RWPE2 (cell line): ENCODE data around the gene PCGF3.

ENCODE experiments used
- ATAC-seq: fragments of 200-7000 bp; cut with Tn5 transposase; 3 replicates; pipeline ENCODE4 v1.9.1; 2021; ENCODE audit warnings: low read depth
- DNase-seq: peaks from one replicate; pipeline ENCODE4 v3.0.0-alpha.2; 2020; ENCODE audit warnings: low spot score
- H3K27ac ChIP-seq: fragments of 450-650 bp; 2 replicates; pipeline ENCODE4 v1.5.1; 2017; ENCODE audit warnings: mild to moderate bottlenecking; ENCODE audit not compliant: poor library complexity, severe bottlenecking
- H3K27me3 ChIP-seq: fragments of 250-450 bp; sonication (Bioruptor Pico); 2 replicates; pipeline ENCODE4 v1.5.1; 2021; ENCODE audit warnings: mild to moderate bottlenecking, moderate library complexity; ENCODE audit not compliant: insufficient read depth, poor library complexity, severe bottlenecking
- H3K36me3 ChIP-seq: fragments of 250-450 bp; sonication (Bioruptor Pico); 2 replicates; pipeline ENCODE4 v1.5.1; 2020; ENCODE audit warnings: low read depth, mild to moderate bottlenecking, moderate library complexity
- H3K4me1 ChIP-seq: fragments of 250-450 bp; sonication (Bioruptor Pico); 2 replicates; pipeline ENCODE4 v1.5.1; 2021; ENCODE audit warnings: mild to moderate bottlenecking, moderate library complexity; ENCODE audit not compliant: insufficient read depth, poor library complexity, severe bottlenecking
- H3K4me3 ChIP-seq: fragments of 250-450 bp; sonication (Bioruptor Pico); 2 replicates; pipeline ENCODE4 v1.5.1; 2021; ENCODE audit warnings: mild to moderate bottlenecking, moderate library complexity; ENCODE audit not compliant: severe bottlenecking
- H3K9me3 ChIP-seq: fragments of 250-450 bp; sonication (Bioruptor Pico); 2 replicates; pipeline ENCODE4 v1.5.1; 2021; ENCODE audit warnings: mild to moderate bottlenecking, moderate library complexity; ENCODE audit not compliant: severe bottlenecking
- CTCF ChIP-seq: fragments of 450-650 bp; IDR thresholded peaks from one replicate; pipeline ENCODE4 v1.5.1; 2017; ENCODE audit warnings: mild to moderate bottlenecking, moderate library complexity; ENCODE audit not compliant: poor library complexity, severe bottlenecking

PCGF3 gene

GRCh38 chr4:744212-744841 lies 38.7 kb downstream of the PCGF3 start:
- Histone ChIP-seq H3K27me3 (no peaks in the 10 kb centered on the region), H3K4me3 (no peak overlapping the region), H3K9me3 (no peaks in the 10 kb centered on the region), H3K4me1 (no peaks in the 10 kb centered on the region), H3K36me3 (peaks cover 22% of the 10 kb centered on the region), H3K27ac (no peak overlapping the region)
- peak; percentile 21; the same call in 2 of the 3 replicates for ATAC-seq
- DNase-seq = peak; percentile 59
- no peak for TF ChIP-seq CTCF

- H3K9me3 ChIP-seq = no peaks in the 10 kb centered on the region
- peaks cover 4% of the 10 kb centered on the region for H3K4me1 ChIP-seq
- peaks cover 32% of the 10 kb centered on the region for H3K36me3 ChIP-seq
- no peaks in the 10 kb centered on the region for H3K27me3 ChIP-seq
- no peak overlapping the region for H3K27ac ChIP-seq
- DNase-seq (no peak), ATAC-seq (no peak)
- no peak for TF ChIP-seq CTCF
- no peak overlapping the region for H3K4me3 ChIP-seq
Measured at GRCh38 chr4:747546-748170, 42.0 kb downstream of the PCGF3 start.

GRCh38 chr4:748461-748860 lies 42.8 kb downstream of the PCGF3 start:
- no peaks in the 10 kb centered on the region for H3K27me3 ChIP-seq
- ATAC-seq = no peak
- TF ChIP-seq CTCF = no peak
- no peak overlapping the region for H3K27ac ChIP-seq
- no peak for DNase-seq
- no peak overlapping the region for H3K4me3 ChIP-seq
- H3K36me3 ChIP-seq = peaks cover 36% of the 10 kb centered on the region
- peaks cover 4% of the 10 kb centered on the region for H3K4me1 ChIP-seq
- no peaks in the 10 kb centered on the region for H3K9me3 ChIP-seq

- no peak for TF ChIP-seq CTCF
- Histone ChIP-seq H3K27ac (peak overlapping the region; percentile 31), H3K27me3 (no peaks in the 10 kb centered on the region), H3K9me3 (no peaks in the 10 kb centered on the region), H3K4me1 (peaks cover 4% of the 10 kb centered on the region), H3K4me3 (no peak overlapping the region), H3K36me3 (peaks cover 34% of the 10 kb centered on the region)
- no peak for DNase-seq
- peak; percentile 38; the same call in 1 of the 3 replicates for ATAC-seq
Measured at GRCh38 chr4:749698-750666, 44.4 kb downstream of the PCGF3 start.
